Measurements from ENCODE around the gene XIRP2.

Gene XIRP2

DNA sequence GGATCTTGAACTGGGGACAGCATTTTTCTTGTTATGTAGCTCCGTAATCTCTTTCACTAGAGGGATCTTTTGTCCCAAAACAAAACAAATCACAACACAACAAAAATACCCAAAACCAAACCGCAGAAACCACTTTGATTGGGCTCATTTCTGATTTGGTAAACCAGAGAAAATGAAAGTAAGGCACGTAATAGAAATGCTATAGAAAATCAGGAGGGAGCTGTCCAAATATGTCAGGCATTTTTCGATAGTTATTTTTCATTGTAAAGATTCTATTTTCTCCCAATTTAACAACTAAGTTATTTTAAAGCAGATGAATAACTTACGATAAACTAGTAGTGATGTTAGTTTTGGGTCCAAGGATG, 406.5 kb downstream of the XIRP2 start:
- no peak for DNase-seq

DNA sequence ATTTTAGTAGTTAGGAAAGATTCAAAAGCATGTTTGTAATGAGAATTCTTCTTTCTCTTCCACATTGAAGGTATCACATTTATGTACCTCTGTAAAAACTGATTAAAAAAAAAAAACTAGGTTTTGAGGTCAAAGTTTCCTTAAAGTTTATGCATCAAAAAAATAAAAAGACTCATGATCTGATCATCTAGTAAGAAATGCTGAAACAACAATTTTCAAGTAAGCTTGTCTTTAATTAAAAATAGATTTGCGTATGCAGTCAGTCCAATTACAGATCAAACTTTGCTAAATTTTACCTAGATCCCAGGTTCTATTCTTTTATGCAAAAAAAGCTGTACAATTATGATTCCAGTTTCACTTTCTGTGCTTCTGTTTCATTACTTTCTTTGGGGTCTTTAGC, 409.0 kb downstream of the XIRP2 start:
- no peak for DNase-seq

GRCh38 chr2:167298017-167298416, 409.7 kb downstream of the XIRP2 start:
- no peak for DNase-seq
